Heart left ventricle (tissue), 13 donors: ENCODE results near the gene SFSWAP.

Experiments
- CTCF ChIP-seq, 12 donors: fragments of 200-600 bp; sonication (generic) in 4 of 12; IDR thresholded peaks; one replicate each; pipeline versions ENCODE4 v1.5.0 to v1.8.0; 2018 to 2022; ENCODE audit warnings: antibody characterized with exemption in 12 of 12, mild to moderate bottlenecking in 5 of 12
- POLR2A ChIP-seq, 2 donors: fragments of 450-650 bp; IDR thresholded peaks; one replicate each; pipeline ENCODE4 v1.6.1; 2017; ENCODE audit warnings: antibody characterized with exemption in 2 of 2, mild to moderate bottlenecking in 2 of 2, moderate library complexity in 2 of 2
- donor health status: ischemic (EF 13 %, LVEDD 7.1; RV severe dilation, severe dysfunction).
- donor health status: DM: no; HTN: yes; CAD: no.
- donor health status: DM: no; HTN: no; CAD: no.
- donor health status: ischemic (EF 25% LVEDD 6.9; RV normal size, moderate dysfunction).
- donor health status: ischemic (EF 25% LVEDD 5.7; RV mildly dilated, moderate dysfunction).
- donor health status: ischemic (EF 35%, LVEDD 5.7; RV mildly dilated, moderate dysfunction).
- donor health status: nonischemic (EF 11% LVEDD 7.7; RV severe dilation, severe dysfunction).
- donor health status: DM: yes; HTN: yes; CAD: no.
- donor health status: PGD.
- donor health status: ischemic (EF 29% LVEDD 5.4; RV normal size, mild dysfunction).
- donor health status: nonischemic (EF 23%, LVEDD 6.1; RV moderate dilation, normal function).

- TF ChIP-seq CTCF (IDR thresholded peaks at IDR 0.05): peak in 5 of 12 donors; percentile 8 to 35 (median 22)
- TF ChIP-seq POLR2A (IDR thresholded peaks at IDR 0.05): no peak
Observed at GRCh38 chr12:131755305-131756113, 44.6 kb downstream of the SFSWAP start.
